ENCODE data around the gene DNAH10.

The DNAH10 gene

GRCh38 chr12:123860377-123860776 lies 98.3 kb downstream of the DNAH10 start:
- Histone ChIP-seq H3K36me3 (ENCODE audit: control insufficient read depth in 2 of 2, insufficient read depth in 1 of 2, low read length in 2 of 2) (no peaks in the 10 kb centered on the region), H3K4me3 (ENCODE audit: low read depth, low read length) (no peak overlapping the region), H3K9me3 (ENCODE audit: control insufficient read depth, insufficient read depth, low read depth, low read length) (no peaks in the 10 kb centered on the region), H3K27ac (ENCODE audit: extremely low read depth, low read depth, low read length) (no peak overlapping the region), H3K4me1 (ENCODE audit: control insufficient read depth, insufficient read depth, low read length) (no peaks in the 10 kb centered on the region)
- CTCF ChIA-PET = interaction anchor here (0.7 kb wide), 1 partner anchor 13 kb away, joined by 7 read pairs; no protein-coding TSS in a partner anchor
- TF ChIP-seq REST (tag by site-specific recombination; IDR thresholded peaks at IDR 0.05) (no peak), ZNF184 (tag by site-specific recombination; IDR thresholded peaks at IDR 0.05) (no peak), ZNF513 (tag by site-specific recombination; IDR thresholded peaks at IDR 0.05) (no peak), ZNF10 (tag by site-specific recombination; IDR thresholded peaks at IDR 0.05) (no peak), ZNF175 (tag by site-specific recombination; IDR thresholded peaks at IDR 0.05) (no peak), KLF1 (tag by site-specific recombination; IDR thresholded peaks at IDR 0.05) (no peak), ZBTB11 (tag by site-specific recombination; conservative IDR thresholded peaks at IDR 0.05; ENCODE audit: low read depth) (no peak)
- POLR2A ChIA-PET = no interaction called here

DNA sequence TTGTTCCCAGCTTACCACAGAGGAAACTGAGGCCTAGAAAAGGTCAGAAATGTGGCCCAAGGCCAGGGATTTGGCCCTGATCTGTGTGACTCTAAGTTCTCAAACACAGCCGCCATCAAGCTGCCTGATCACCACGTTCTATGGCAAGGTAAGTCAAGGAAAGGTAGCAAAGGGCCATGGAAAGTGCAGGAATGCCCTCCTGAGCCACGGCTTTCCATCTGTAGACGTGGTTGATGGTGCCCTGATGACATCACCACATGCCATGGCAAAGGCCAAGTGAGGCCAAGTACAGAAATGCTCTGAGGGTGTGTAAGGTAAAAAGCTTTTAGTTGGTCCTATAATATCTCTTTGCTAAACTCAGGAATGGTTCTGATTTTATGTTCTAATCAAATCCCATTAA lies 99.3 kb downstream of the DNAH10 start:
- H3K4me3 ChIP-seq (ENCODE audit: low read depth, low read length) = no peak overlapping the region
- H3K9me3 ChIP-seq (ENCODE audit: control insufficient read depth, insufficient read depth, low read depth, low read length) = no peaks in the 10 kb centered on the region
- no peak overlapping the region for H3K27ac ChIP-seq (ENCODE audit: extremely low read depth, low read depth, low read length)
- ChIA-PET POLR2A (no interaction called here), CTCF (no interaction called here)
- no peaks in the 10 kb centered on the region for H3K36me3 ChIP-seq (ENCODE audit: control insufficient read depth in 2 of 2, insufficient read depth in 1 of 2, low read length in 2 of 2)
- no peaks in the 10 kb centered on the region for H3K4me1 ChIP-seq (ENCODE audit: control insufficient read depth, insufficient read depth, low read length)
- no peak for TF ChIP-seq ZNF513 (tag by site-specific recombination; IDR thresholded peaks at IDR 0.05)
- TF ChIP-seq ZNF624 (tag by site-specific recombination; IDR thresholded peaks at IDR 0.05) = no peak
- no peak for TF ChIP-seq ZNF626 (tag by site-specific recombination; IDR thresholded peaks at IDR 0.05)
- TF ChIP-seq ZNF37A (tag by site-specific recombination; IDR thresholded peaks at IDR 0.05) = no peak
- TF ChIP-seq, protein P1, sequence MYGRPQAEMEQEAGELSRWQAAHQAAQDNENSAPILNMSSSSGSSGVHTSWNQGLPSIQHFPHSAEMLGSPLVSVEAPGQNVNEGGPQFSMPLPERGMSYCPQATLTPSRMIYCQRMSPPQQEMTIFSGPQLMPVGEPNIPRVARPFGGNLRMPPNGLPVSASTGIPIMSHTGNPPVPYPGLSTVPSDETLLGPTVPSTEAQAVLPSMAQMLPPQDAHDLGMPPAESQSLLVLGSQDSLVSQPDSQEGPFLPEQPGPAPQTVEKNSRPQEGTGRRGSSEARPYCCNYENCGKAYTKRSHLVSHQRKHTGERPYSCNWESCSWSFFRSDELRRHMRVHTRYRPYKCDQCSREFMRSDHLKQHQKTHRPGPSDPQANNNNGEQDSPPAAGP (tag by site-specific recombination; IDR thresholded peaks at IDR 0.05) = no peak
- TF ChIP-seq PRDM10 (tag by site-specific recombination; IDR thresholded peaks at IDR 0.05) = no peak
- TF ChIP-seq ZNF426 (tag by site-specific recombination; IDR thresholded peaks at IDR 0.05) = no peak
- TF ChIP-seq YY1 (tag by site-specific recombination; IDR thresholded peaks at IDR 0.05) = no peak
- no peak for TF ChIP-seq ZNF341 (tag by site-specific recombination; IDR thresholded peaks at IDR 0.05; ENCODE audit: low read depth)
- TF ChIP-seq ZBTB20 (tag by site-specific recombination; IDR thresholded peaks at IDR 0.05) = no peak
- TF ChIP-seq ZNF776 (tag by site-specific recombination; IDR thresholded peaks at IDR 0.05; ENCODE audit: borderline replicate concordance) = no peak
